GM12878 (cell line): ENCODE measurements around the gene HIGD1C.

Experiments used
- ATF3 ChIP-seq: IDR thresholded peaks from 2 replicates; pipeline ENCODE4 v1.6.1; 2011; ENCODE audit warnings: low read depth, mild to moderate bottlenecking, low read length, moderate library complexity, borderline replicate concordance; ENCODE audit errors: extremely low read depth
- JUNB ChIP-seq: IDR thresholded peaks from 2 replicates; pipeline ENCODE4 v1.6.1; 2016; ENCODE audit warnings: antibody characterized with exemption, mild to moderate bottlenecking
- MLLT1 ChIP-seq: fragments of 450-650 bp; IDR thresholded peaks from 2 replicates; pipeline ENCODE4 v1.6.1; 2016; ENCODE audit warnings: mild to moderate bottlenecking
- PAX8 ChIP-seq: fragments of 450-650 bp; IDR thresholded peaks from 2 replicates; pipeline ENCODE4 v1.6.1; 2017; ENCODE audit warnings: mild to moderate bottlenecking, moderate library complexity

- TF ChIP-seq ATF3 (no peak), JUNB (no peak), MLLT1 (no peak), PAX8 (no peak)
Measured at GRCh38 chr12:51005030-51005429, 52.7 kb downstream of the HIGD1C start.
